Uterus (tissue), 4 donors: ENCODE results near the gene HPCAL4. TPM values are rescaled to one million over a fixed set of nuclear protein-coding genes. Genes with fewer than 3 reads are reported as not detected.

Experiments
- DNase-seq, 2 donors: peaks; one replicate each; pipeline ENCODE4 v3.0.0-alpha.2; 2019 to 2020
- H3K27ac ChIP-seq, 2 donors: fragments of 200-600 bp; sonication (generic); 1 replicate in 1 of 2; 2 replicates in 1 of 2; pipeline ENCODE4 v1.5.1; 2016 to 2018
- H3K27me3 ChIP-seq, 2 donors: fragments of 200-600 bp; sonication (generic); one replicate each; pipeline ENCODE4 v1.5.1; 2018 to 2019; ENCODE audit warnings: control low read depth in 1 of 2
- H3K36me3 ChIP-seq, 2 donors: fragments of 200-600 bp; sonication (generic); one replicate each; pipeline ENCODE4 v1.5.1; 2019; ENCODE audit warnings: control low read depth in 1 of 2
- H3K4me1 ChIP-seq, 2 donors: fragments of 200-600 bp; sonication (generic); one replicate each; pipeline ENCODE4 v1.5.1; 2018 to 2019; ENCODE audit warnings: control low read depth in 1 of 2
- H3K4me3 ChIP-seq, 2 donors: fragments of 200-600 bp; sonication (generic); 1 replicate in 1 of 2; 2 replicates in 1 of 2; pipeline ENCODE4 v1.5.1; 2018 to 2019; ENCODE audit warnings: mild to moderate bottlenecking in 1 of 2
- H3K9me3 ChIP-seq, 2 donors: fragments of 200-600 bp; sonication (generic); one replicate each; pipeline ENCODE4 v1.5.1; 2019; ENCODE audit warnings: control low read depth in 1 of 2
- CTCF ChIP-seq, 4 experiments: fragments of 200-600 bp in 2 of 4; fragments of 450-650 bp in 2 of 4; sonication (generic) in 2 of 4; IDR thresholded peaks; one replicate each; pipeline ENCODE4 v1.5.1; 2016 to 2019; ENCODE audit warnings: antibody characterized with exemption in 4 of 4, mild to moderate bottlenecking in 2 of 4, moderate library complexity in 1 of 4
- POLR2A ChIP-seq, 2 donors: fragments of 450-650 bp; IDR thresholded peaks; one replicate each; pipeline ENCODE4 v1.6.1; 2016; ENCODE audit warnings: antibody characterized with exemption in 2 of 2, mild to moderate bottlenecking in 1 of 2, moderate library complexity in 1 of 2
- intact Hi-C: fragments of 100-400 bp; cut with DNase I; formaldehyde crosslinking; loops from one replicate; pipeline ENCODE4 v1.15.1; 2023; ENCODE audit warnings: low total_unique reads
- total RNA-seq, 4 donors: library from RNA; depleted of rRNA in 3 of 4; stranded (reverse); fragments of >200 nt in 3 of 4; gene quantifications; one replicate each; pipeline versions ENCODE4 v1.1.0 to v1.2.4, GENCODE V29; 2014 to 2023
- donor health status: DM: yes; HTN: yes; CAD: no.

HPCAL4 gene
- total RNA-seq, 4 donors from 2014 or later = 0.24 to 3.9 TPM; not detected in 2

DNA sequence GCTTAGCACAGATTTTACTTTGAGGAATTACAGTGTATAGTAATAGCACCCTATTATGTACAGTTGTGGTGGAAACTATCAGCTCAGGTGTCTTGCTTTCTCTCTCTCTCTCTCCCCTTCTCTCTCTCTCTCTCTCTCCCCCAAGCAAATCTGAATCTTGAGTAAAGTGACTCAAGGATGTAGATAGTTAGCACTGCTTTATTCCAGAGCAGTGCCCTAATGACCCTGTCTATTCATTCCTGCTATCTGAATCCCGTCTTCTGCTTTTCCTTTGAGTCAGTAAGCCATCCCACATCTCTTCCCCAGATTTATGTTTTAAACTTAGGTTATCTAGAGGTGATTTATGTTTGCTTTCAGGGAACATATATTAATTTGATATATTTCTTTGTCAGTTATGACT, 5.2 kb upstream of the HPCAL4 start:
- Histone ChIP-seq H3K36me3 (no peaks in the 10 kb centered on the region), H3K27ac (no peak overlapping the region), H3K4me3 (no peak overlapping the region), H3K27me3 (peaks cover 8 to 13% of the 10 kb centered on the region in 2 donors), H3K4me1 (peaks cover 0 to 13% of the 10 kb centered on the region in 2 donors), H3K9me3 (no peaks in the 10 kb centered on the region)
- no peak for DNase-seq
- intact Hi-C loops = no loop called here
- no peak for TF ChIP-seq POLR2A (IDR thresholded peaks at IDR 0.05)
- no peak for TF ChIP-seq CTCF (IDR thresholded peaks at IDR 0.05)

DNA sequence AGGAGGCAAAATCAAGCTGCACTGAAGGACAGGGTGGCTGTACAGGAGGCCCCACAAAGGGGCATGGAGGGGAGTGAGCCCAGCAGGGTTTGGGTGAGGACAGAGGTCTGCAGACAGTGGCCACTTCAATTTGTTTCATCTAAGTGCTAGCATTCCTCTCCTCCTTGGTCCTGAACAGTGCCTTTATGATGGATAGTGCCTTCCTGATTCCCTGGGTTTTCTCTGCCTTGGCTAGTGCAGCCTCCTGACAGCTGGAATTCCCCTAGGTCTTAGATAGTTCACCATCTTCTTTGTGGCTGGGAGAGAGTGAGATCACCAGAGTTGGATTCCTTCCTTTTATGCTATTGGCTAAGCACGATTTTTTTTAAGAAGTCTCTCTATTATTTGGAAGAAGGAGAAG, 3.8 kb upstream of the HPCAL4 start:
- Histone ChIP-seq H3K27me3 (peaks cover 13% of the 10 kb centered on the region in 2 donors), H3K27ac (no peak overlapping the region), H3K36me3 (no peaks in the 10 kb centered on the region), H3K9me3 (no peaks in the 10 kb centered on the region), H3K4me3 (no peak overlapping the region), H3K4me1 (peaks cover 0 to 13% of the 10 kb centered on the region in 2 donors)
- intact Hi-C loops = no loop called here
- TF ChIP-seq POLR2A (IDR thresholded peaks at IDR 0.05) (no peak), CTCF (IDR thresholded peaks at IDR 0.05) (no peak)
- DNase-seq = no peak

- intact Hi-C loops = no loop called here
- TF ChIP-seq POLR2A (IDR thresholded peaks at IDR 0.05) (no peak), CTCF (IDR thresholded peaks at IDR 0.05) (no peak)
- no peak overlapping the region for H3K4me3 ChIP-seq
- no peak overlapping the region for H3K27ac ChIP-seq
- H3K9me3 ChIP-seq = no peaks in the 10 kb centered on the region
- no peaks in the 10 kb centered on the region for H3K36me3 ChIP-seq
- peaks cover 13% of the 10 kb centered on the region in 2 donors for H3K27me3 ChIP-seq
- H3K4me1 ChIP-seq = peaks cover 0 to 13% of the 10 kb centered on the region in 2 donors
- no peak for DNase-seq
Measured at GRCh38 chr1:39694026-39694425, 2.8 kb upstream of the HPCAL4 start.

- peaks cover 13% of the 10 kb centered on the region in 2 donors for H3K27me3 ChIP-seq
- no peaks in the 10 kb centered on the region for H3K9me3 ChIP-seq
- H3K27ac ChIP-seq = no peak overlapping the region
- H3K4me1 ChIP-seq = peaks cover 0 to 13% of the 10 kb centered on the region in 2 donors
- TF ChIP-seq POLR2A (IDR thresholded peaks at IDR 0.05) (no peak), CTCF (IDR thresholded peaks at IDR 0.05) (no peak)
- no peak for DNase-seq
- intact Hi-C loops = no loop called here
- H3K36me3 ChIP-seq = no peaks in the 10 kb centered on the region
- peak overlapping the region in 1 of 2 donors; percentile 44 for H3K4me3 ChIP-seq
Measured at GRCh38 chr1:39692152-39693074, 1.2 kb upstream of the HPCAL4 start.

- intact Hi-C loops = no loop called here
- no peak overlapping the region for H3K27ac ChIP-seq
- no peaks in the 10 kb centered on the region for H3K36me3 ChIP-seq
- peaks cover 13% of the 10 kb centered on the region in 2 donors for H3K27me3 ChIP-seq
- no peaks in the 10 kb centered on the region for H3K9me3 ChIP-seq
- DNase-seq = no peak
- TF ChIP-seq CTCF (IDR thresholded peaks at IDR 0.05) (no peak), POLR2A (IDR thresholded peaks at IDR 0.05) (no peak)
- peaks cover 0 to 13% of the 10 kb centered on the region in 2 donors for H3K4me1 ChIP-seq
- peak overlapping the region in 1 of 2 donors; percentile 44 for H3K4me3 ChIP-seq
Measured at GRCh38 chr1:39690794-39691382, 345 bp downstream of the HPCAL4 start.
